Ovary (tissue), 3 donors: ENCODE measurements around the gene ZMYM2.

Experiments used
- CTCF ChIP-seq, 3 donors: fragments of 450-650 bp in 2 of 3; fragments of 200-600 bp in 1 of 3; IDR thresholded peaks; one replicate each; pipeline versions ENCODE4 v1.5.1 to v1.8.0; 2016 to 2022; ENCODE audit warnings: antibody characterized with exemption in 3 of 3, mild to moderate bottlenecking in 1 of 3
- EP300 ChIP-seq: sonication (generic); formaldehyde crosslinking; IDR thresholded peaks from one replicate; pipeline ENCODE4 v1.6.1; 2017; ENCODE audit warnings: antibody characterized with exemption
- POLR2A ChIP-seq: fragments of 450-650 bp; IDR thresholded peaks from one replicate; pipeline ENCODE4 v1.6.1; 2017; ENCODE audit warnings: antibody characterized with exemption, mild to moderate bottlenecking, moderate library complexity
- donor health status: DM: no; HTN: no; CAD: no.

- no peak for TF ChIP-seq EP300
- TF ChIP-seq POLR2A: no peak
- TF ChIP-seq CTCF (IDR thresholded peaks at IDR 0.05): no peak
Observed at GRCh38 chr13:20064128-20064527, 105.6 kb downstream of the ZMYM2 start.
